Activated T-helper 1 cell treated with anti-CD3 and anti-CD28 coated beads, Interleukin-12 subunit alpha, Interleukin-12 subunit beta, Interleukin-2, Interleukin-4 antibody, amounts not matched to agents 30 ng/mL and 10 ng/mL and 1 ng/mL, durations not matched to agents 14 hours and 24 hours and 36 hours (primary cell): ENCODE data around the gene PRICKLE4. TPM values are rescaled to one million over a fixed set of nuclear protein-coding genes. Genes with fewer than 3 reads are reported as not detected.
"Not testable (repeated sequence)": the region's sequence is repeated elsewhere in the genome, so short reads cannot be mapped to it uniquely, and the experiment has no call there.

ENCODE experiments used
- DNase-seq: peaks from one replicate; pipeline ENCODE4 v3.0.0; 2021; ENCODE audit warnings: low spot score
- H3K27ac Mint-ChIP-seq: one replicate; pipeline ENCODE4 v1.8.0; 2021; ENCODE audit warnings: mild to moderate bottlenecking, mixed read lengths
- H3K27me3 Mint-ChIP-seq: one replicate; pipeline ENCODE4 v1.8.0; 2022; ENCODE audit warnings: mild to moderate bottlenecking, moderate library complexity, mixed read lengths; ENCODE audit not compliant: insufficient read depth
- H3K36me3 Mint-ChIP-seq: one replicate; pipeline ENCODE4 v1.8.0; 2021; ENCODE audit warnings: low read depth, mixed read lengths
- H3K4me1 Mint-ChIP-seq: one replicate; pipeline ENCODE4 v1.8.0; 2021; ENCODE audit warnings: low read depth, mixed read lengths
- H3K4me3 Mint-ChIP-seq: one replicate; pipeline ENCODE4 v1.8.0; 2021; ENCODE audit warnings: mild to moderate bottlenecking, moderate library complexity, mixed read lengths
- H3K9me3 Mint-ChIP-seq: one replicate; pipeline ENCODE4 v1.8.0; 2021; ENCODE audit warnings: mixed read lengths
- intact Hi-C: fragments of 100-400 bp; cut with micrococcal nuclease; formaldehyde crosslinking; loops from one replicate; pipeline ENCODE4 v1.15.1; 2024
- total RNA-seq: library from RNA; stranded (reverse); gene quantifications from 2 replicates; pipeline ENCODE4 v1.2.3, GENCODE V29; 2022

Gene PRICKLE4
- total RNA-seq, 1 donor from 2014 or later = not detected

GRCh38 chr6:41750374-41750773 lies 30.2 kb upstream of the PRICKLE4 start:
- Mint-ChIP-seq H3K36me3 (no peaks in the 10 kb centered on the region), H3K4me3 (no peak overlapping the region), H3K4me1 (no peaks in the 10 kb centered on the region), H3K27me3 (peaks cover 18% of the 10 kb centered on the region), H3K27ac (no peak overlapping the region), H3K9me3 (no peaks in the 10 kb centered on the region)
- intact Hi-C loops = no loop called here
- no peak for DNase-seq

GRCh38 chr6:41755895-41756294 lies 24.7 kb upstream of the PRICKLE4 start:
- no peak for DNase-seq
- no peak overlapping the region for H3K4me3 Mint-ChIP-seq
- no peaks in the 10 kb centered on the region for H3K4me1 Mint-ChIP-seq
- no peaks in the 10 kb centered on the region for H3K9me3 Mint-ChIP-seq
- H3K27ac Mint-ChIP-seq = no peak overlapping the region
- peaks cover 20% of the 10 kb centered on the region for H3K27me3 Mint-ChIP-seq
- H3K36me3 Mint-ChIP-seq = no peaks in the 10 kb centered on the region
- intact Hi-C loops = no loop called here

GRCh38 chr6:41756354-41756753 lies 24.2 kb upstream of the PRICKLE4 start:
- no peaks in the 10 kb centered on the region for H3K4me1 Mint-ChIP-seq
- H3K36me3 Mint-ChIP-seq = no peaks in the 10 kb centered on the region
- H3K27me3 Mint-ChIP-seq = peaks cover 20% of the 10 kb centered on the region
- H3K4me3 Mint-ChIP-seq = no peak overlapping the region
- DNase-seq = no peak
- intact Hi-C loops = no loop called here
- H3K27ac Mint-ChIP-seq = no peak overlapping the region
- no peaks in the 10 kb centered on the region for H3K9me3 Mint-ChIP-seq

- no peak overlapping the region for H3K27ac Mint-ChIP-seq
- no peaks in the 10 kb centered on the region for H3K9me3 Mint-ChIP-seq
- no peak for DNase-seq
- H3K36me3 Mint-ChIP-seq = no peaks in the 10 kb centered on the region
- H3K27me3 Mint-ChIP-seq = peaks cover 20% of the 10 kb centered on the region
- no peak overlapping the region for H3K4me3 Mint-ChIP-seq
- intact Hi-C loops = no loop called here
- no peaks in the 10 kb centered on the region for H3K4me1 Mint-ChIP-seq
Measured at GRCh38 chr6:41757271-41757670, 23.3 kb upstream of the PRICKLE4 start.

GRCh38 chr6:41757931-41758640 lies 22.5 kb upstream of the PRICKLE4 start:
- Mint-ChIP-seq H3K27me3 (peaks cover 19% of the 10 kb centered on the region), H3K27ac (no peak overlapping the region), H3K9me3 (no peaks in the 10 kb centered on the region), H3K36me3 (no peaks in the 10 kb centered on the region), H3K4me3 (no peak overlapping the region), H3K4me1 (no peaks in the 10 kb centered on the region)
- DNase-seq = no peak
- intact Hi-C loops = no loop called here

GRCh38 chr6:41758641-41759035 lies 21.9 kb upstream of the PRICKLE4 start:
- intact Hi-C loops = no loop called here
- Mint-ChIP-seq H3K27me3 (peaks cover 15% of the 10 kb centered on the region), H3K4me1 (no peaks in the 10 kb centered on the region), H3K4me3 (no peak overlapping the region), H3K36me3 (no peaks in the 10 kb centered on the region), H3K27ac (no peak overlapping the region), H3K9me3 (no peaks in the 10 kb centered on the region)
- DNase-seq = no peak

- Mint-ChIP-seq H3K27ac (no peak overlapping the region), H3K27me3 (peaks cover 13% of the 10 kb centered on the region), H3K9me3 (no peaks in the 10 kb centered on the region), H3K36me3 (no peaks in the 10 kb centered on the region), H3K4me1 (no peaks in the 10 kb centered on the region), H3K4me3 (no peak overlapping the region)
- no peak for DNase-seq
- intact Hi-C loops = no loop called here
Measured at GRCh38 chr6:41759106-41759904, 21.3 kb upstream of the PRICKLE4 start.

- H3K36me3 Mint-ChIP-seq = no peaks in the 10 kb centered on the region
- no peaks in the 10 kb centered on the region for H3K9me3 Mint-ChIP-seq
- H3K4me1 Mint-ChIP-seq = no peaks in the 10 kb centered on the region
- DNase-seq = no peak
- no peak overlapping the region for H3K27ac Mint-ChIP-seq
- H3K4me3 Mint-ChIP-seq = no peak overlapping the region
- H3K27me3 Mint-ChIP-seq = peaks cover 10% of the 10 kb centered on the region
- intact Hi-C loops = no loop called here
Measured at GRCh38 chr6:41759905-41760579, 20.5 kb upstream of the PRICKLE4 start.

GRCh38 chr6:41763470-41763869 lies 17.1 kb upstream of the PRICKLE4 start:
- H3K4me1 Mint-ChIP-seq = peaks cover 4% of the 10 kb centered on the region
- H3K27me3 Mint-ChIP-seq = peaks cover 8% of the 10 kb centered on the region
- no peaks in the 10 kb centered on the region for H3K36me3 Mint-ChIP-seq
- no peak overlapping the region for H3K4me3 Mint-ChIP-seq
- DNase-seq = no peak
- H3K9me3 Mint-ChIP-seq = no peaks in the 10 kb centered on the region
- intact Hi-C loops = no loop called here
- H3K27ac Mint-ChIP-seq = no peak overlapping the region

- peaks cover 12% of the 10 kb centered on the region for H3K4me1 Mint-ChIP-seq
- intact Hi-C loops, H3K27ac Mint-ChIP-seq, H3K4me3 Mint-ChIP-seq, DNase-seq, H3K27me3 Mint-ChIP-seq, H3K36me3 Mint-ChIP-seq, H3K9me3 Mint-ChIP-seq: not testable (repeated sequence)
Measured at GRCh38 chr6:41766043-41766664, 14.4 kb upstream of the PRICKLE4 start.

GRCh38 chr6:41767112-41767833 lies 13.3 kb upstream of the PRICKLE4 start:
- H3K27me3 Mint-ChIP-seq = peaks cover 5% of the 10 kb centered on the region
- intact Hi-C loops = no loop called here
- DNase-seq = no peak
- no peaks in the 10 kb centered on the region for H3K9me3 Mint-ChIP-seq
- no peak overlapping the region for H3K4me3 Mint-ChIP-seq
- H3K4me1 Mint-ChIP-seq = peaks cover 12% of the 10 kb centered on the region
- no peak overlapping the region for H3K27ac Mint-ChIP-seq
- H3K36me3 Mint-ChIP-seq = no peaks in the 10 kb centered on the region

- Mint-ChIP-seq H3K4me3 (no peak overlapping the region), H3K27ac (no peak overlapping the region), H3K36me3 (no peaks in the 10 kb centered on the region), H3K9me3 (no peaks in the 10 kb centered on the region), H3K27me3 (peaks cover 5% of the 10 kb centered on the region), H3K4me1 (peaks cover 12% of the 10 kb centered on the region)
- intact Hi-C loops = no loop called here
- DNase-seq = no peak
Measured at GRCh38 chr6:41768545-41769308, 11.9 kb upstream of the PRICKLE4 start.
